Stimulated activated CD8-positive, alpha-beta memory T cell treated with anti-CD3 and anti-CD28 coated beads, Interleukin-2, amount 100 ng/mL, for 48 hours (primary cell): ENCODE measurements around the gene IFNA21.
"Not testable (repeated sequence)": the region's sequence is repeated elsewhere in the genome, so short reads cannot be mapped to it uniquely, and the experiment has no call there.

Experiments used
- DNase-seq, 2 donors: peaks; one replicate each; pipeline ENCODE4 v3.0.0-alpha.2; 2020; ENCODE audit warnings: low read depth in 2 of 2

IFNA21 gene

DNA sequence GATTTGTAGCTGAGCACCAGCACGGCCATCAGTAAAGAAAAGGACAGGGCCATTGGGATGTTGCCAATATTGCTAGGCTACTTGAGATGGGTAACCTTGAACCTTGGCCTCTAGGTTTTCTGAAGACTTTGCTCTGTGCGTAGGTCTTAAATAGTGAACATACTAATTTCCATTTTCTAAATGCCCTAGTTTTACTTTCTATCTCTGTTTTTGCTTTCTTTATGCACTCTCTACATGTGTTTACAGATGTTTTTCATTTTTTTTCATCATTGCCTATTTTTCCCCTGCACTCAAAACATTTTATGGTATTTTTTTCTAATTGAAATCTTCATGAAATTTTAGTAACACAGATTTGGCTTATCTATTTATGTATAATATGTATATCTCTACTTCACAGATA, at the start of gene IFNA21:
Gene IFNA21, minus strand, starts transcription at position 101 of the 400 bp plus-strand sequence. Its CDS starts 48 bp downstream, at position 53.
- not testable (repeated sequence) for DNase-seq

DNA sequence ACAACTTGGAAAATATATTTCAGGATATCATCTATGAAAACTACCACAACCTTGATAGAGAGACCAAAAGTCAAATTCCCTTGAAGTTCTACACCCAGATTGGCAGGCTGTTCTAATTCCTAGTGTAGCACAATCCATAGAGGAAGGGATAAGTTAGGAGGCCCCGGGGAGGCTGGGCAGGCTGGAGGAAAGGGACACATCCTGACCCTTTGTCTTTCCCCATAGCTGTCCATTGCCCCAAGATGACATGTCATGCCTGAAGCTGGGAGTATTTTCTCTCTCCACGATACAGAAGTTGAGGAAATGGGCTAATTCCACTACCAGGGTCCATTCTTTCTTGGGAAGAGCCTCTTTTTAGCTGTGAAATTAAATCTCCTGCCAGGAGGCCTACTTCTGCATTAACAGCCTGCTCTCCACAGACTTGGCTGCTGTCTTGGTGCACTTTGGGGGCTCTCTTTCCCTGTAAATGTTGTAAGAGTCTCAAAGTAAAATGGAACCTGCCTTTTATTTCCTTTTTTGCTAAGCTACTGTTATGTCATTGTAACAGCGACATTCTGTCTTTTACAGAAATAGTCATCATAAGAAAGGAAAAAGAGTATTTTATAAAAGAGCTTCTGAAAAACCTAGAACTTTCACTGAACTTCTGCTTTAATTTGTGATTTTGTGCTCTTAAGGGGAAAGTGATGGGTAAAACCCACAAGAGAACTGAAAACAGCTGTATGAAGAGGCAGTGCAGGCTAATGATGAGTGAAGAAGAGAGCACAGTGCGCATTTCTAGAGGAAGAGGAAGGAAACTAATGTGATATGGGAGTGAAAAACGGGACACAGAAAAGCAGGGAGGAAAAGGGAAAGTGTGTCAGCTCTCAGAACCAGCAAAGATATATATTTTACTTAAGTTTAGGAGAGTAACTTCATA, 47.2 kb upstream of the IFNA21 start:
- DNase-seq, result not testable (repeated sequence)

DNA sequence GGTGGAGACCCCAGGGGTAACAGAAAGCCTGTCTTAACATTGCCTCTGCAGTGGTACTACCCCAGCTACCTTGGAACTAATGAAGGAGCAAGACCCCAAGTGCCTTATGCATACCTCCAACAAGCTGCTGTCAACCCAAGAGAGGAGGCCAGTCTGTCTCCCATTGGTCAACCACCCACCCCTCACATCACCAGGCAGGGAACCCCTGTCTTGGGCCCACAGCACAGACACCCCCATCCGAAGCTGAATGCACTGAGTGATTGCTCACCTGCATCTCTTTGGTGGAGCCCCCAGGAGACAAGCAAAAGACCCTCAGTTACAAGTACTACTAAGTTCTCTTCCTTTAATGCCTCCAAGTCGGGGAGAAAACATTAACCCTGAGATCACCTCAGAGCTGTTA, 45.7 kb upstream of the IFNA21 start:
- DNase-seq, result not testable (repeated sequence)

DNA sequence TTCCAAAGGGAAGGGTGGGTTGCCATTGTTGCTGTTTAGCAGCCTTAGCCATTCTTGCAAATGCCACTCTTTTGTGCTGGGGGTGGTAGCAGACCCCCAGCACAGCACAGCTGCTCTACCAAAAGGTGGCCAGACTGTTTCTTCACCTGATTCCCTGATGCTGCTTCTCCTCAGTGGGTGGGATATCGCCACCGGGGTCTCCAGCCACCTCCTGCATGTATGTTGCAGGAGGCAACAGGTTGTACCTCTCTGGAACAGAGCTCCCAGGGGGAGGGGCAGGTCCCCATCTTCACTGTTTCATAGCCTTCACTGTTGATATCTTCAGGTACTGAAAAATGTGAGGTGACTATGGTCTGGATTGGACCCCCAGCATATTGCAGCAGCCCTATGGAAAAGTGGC, 44.3 kb upstream of the IFNA21 start:
- DNase-seq, result not testable (repeated sequence)

DNA sequence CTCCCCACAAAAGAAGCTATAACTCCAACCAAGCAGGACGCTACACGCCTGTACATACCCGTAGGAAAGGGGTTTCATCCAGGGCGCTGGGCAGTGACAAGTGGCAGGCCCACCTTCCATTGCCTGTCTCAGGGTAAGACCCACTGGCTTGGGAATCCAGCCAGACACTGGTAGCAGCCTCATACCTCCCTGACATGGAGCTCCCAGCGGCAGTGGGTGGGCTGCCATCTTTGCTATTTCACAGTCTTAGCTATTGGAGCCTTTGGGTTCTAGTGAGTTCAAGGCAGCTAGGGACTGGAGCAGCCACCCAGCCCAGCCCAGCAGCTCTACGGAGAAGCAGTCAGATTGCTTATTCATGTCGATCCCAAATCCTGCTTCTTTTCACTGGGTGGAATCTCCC, 43.9 kb upstream of the IFNA21 start:
- DNase-seq, result no peak

DNA sequence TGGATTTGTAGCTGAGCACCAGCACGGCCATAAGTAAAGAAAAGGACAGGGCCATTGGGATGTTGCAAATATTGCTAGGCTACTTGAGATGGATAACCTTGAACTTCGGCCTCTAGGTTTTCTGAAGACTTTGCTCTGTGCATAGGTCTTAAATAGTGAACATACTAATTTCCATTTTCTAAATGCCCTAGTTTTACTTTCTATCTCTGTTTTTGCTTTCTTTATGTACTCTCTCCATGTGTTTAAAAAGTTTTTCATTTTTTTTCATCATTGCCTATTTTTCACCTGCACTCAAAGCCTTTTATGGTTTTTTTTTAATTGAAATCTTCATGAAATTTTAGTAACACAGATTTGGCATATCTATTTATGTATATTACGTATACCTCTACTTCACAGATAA, 40.6 kb upstream of the IFNA21 start, which contains the start of gene IFNA10:
Gene IFNA10, minus strand, starts transcription at position 101 of the 400 bp plus-strand sequence. Its CDS starts 46 bp downstream, at position 55.
- DNase-seq, result not testable (repeated sequence)

DNA sequence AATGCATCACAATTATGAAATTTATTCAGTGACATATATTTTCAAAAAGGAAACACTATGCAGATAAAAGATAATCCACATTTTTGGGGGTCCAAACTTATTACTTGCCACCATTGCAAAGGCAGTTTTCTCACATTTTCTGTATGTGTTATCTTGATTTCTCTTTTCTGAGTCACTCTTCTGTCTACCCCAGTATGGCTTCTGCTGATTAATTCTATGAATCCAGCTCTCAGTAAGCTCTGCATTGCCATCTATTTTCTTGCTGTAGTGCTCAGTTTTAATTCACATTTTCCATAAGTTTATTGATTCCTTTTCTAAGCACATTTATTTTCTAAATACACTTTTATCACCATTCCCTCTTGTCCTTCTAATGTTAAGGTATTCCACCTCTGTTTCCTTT, 38.7 kb upstream of the IFNA21 start:
- DNase-seq, result no peak

DNA sequence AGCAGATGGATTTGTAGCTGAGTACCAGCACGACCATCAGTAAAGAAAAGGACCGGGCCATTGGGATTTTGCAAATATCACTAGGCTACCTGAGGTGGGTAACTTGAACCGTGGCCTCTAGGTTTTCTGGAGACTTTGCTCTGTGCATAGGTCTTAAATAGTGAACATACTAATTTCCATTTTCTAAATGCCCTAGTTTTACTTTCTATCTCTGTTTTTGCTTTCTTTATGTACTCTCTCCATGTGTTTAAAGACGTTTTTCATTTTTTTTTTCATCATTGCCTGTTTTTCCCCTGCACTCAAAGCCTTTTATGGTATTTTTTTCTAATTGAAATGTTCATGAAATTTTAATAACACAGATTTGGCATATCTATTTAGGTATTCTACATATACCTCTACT, 35.6 kb upstream of the IFNA21 start, which contains the start of gene IFNA7:
Gene IFNA7, minus strand, starts transcription at position 101 of the 400 bp plus-strand sequence. Its CDS starts 40 bp downstream, at position 61.
- not testable (repeated sequence) for DNase-seq

DNA sequence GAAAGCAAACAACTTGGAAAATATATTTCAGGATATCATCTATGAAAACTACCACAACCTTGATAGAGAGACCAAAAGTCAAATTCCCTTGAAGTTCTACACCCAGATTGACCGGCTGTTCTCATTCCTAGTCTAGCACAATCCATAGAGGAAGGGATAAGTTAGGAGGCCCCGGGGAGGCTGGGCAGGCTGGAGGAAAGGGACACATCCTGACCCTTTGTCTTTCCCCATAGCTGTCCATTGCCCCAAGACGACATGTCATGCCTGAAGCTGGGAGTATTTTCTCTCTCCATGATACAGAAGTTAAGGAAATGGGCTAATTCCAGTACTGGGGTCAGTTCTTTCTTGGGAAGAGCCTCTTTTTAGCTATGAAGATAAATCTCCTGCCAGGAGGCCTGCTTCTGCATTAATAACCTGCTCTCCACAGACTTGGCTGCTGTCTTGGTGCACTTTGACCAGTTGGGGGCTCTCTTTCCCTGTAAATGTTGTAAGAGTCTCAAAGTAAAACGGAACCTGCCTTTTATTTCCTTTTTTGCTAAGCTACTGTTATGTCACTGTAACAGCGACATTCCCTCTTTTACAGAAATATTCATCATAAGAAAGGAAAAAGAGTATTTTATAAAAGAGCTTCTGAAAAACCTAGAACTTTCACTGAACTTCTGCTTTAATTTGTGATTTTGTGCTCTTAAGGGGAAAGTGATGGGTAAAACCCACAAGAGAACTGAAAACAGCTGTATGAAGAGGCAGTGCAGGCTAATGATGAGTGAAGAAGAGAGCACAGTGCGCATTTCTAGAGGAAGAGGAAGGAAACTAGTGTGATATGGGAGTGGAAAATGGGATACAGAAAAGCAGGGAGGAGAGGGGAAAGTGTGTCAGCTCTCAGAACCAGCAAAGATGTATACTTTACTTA, 28.7 kb upstream of the IFNA21 start:
- DNase-seq, result not testable (repeated sequence)

DNA sequence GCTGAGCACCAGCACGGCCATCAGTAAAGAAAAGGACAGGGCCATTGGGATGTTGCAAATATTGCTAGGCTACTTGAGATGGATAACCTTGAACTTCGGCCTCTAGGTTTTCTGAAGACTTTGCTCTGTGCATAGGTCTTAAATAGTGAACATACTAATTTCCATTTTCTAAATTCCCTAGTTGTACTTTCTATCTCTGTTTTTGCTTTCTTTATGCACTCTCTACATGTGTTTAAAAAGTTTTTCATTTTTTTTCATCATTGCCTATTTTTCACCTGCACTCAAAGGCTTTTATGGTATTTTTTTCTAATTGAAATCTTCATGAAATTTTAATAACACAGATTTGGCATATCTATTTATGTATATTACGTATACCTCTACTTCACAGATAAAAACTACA, 21.0 kb upstream of the IFNA21 start, which contains the start of gene IFNA4:
Gene IFNA4, minus strand, starts transcription at position 101 of the 400 bp plus-strand sequence. Its CDS starts 56 bp downstream, at position 45.
- DNase-seq, result not testable (repeated sequence)

DNA sequence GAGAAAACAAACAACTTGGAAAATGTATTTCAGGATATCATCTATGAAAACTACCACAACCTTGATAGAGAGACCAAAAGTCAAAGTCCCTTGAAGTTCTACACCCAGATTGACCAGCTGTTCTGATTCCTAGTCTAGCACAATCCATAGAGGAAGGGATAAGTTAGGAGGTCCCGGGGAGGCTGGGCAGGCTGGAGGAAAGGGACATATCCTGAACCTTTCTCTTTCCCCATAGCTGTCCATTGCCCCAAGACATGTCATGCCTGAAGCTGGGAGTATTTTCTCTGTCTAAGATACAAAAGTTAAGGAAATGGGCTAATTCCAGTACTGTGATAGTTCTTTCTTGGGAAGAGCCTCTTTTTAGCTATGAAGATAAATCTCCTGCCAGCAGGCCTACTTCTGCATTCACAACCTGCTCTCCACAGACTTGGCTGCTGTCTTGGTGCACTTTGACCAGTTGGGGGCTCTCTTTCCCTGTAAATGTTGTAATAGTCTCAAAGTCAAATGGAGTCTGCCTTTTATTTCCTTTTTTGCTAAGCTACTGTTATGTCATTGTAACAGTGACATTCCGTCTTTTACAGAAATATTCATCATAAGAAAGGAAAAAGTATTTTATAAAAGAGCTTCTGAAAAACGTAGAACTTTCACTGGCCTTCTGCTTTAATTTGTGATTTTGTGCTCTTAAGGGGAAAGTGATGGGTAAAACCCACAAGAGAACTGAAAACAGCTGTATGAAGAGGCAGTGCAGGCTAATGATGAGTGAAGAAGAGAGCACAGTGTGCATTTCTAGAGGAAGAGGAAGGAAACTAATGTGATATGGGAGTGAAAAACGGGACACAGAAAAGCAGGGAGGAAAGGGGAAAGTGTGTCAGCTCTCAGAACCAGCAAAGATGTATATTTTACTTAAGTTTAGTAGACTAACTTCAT, 16.6 kb upstream of the IFNA21 start:
- not testable (repeated sequence) for DNase-seq

DNA sequence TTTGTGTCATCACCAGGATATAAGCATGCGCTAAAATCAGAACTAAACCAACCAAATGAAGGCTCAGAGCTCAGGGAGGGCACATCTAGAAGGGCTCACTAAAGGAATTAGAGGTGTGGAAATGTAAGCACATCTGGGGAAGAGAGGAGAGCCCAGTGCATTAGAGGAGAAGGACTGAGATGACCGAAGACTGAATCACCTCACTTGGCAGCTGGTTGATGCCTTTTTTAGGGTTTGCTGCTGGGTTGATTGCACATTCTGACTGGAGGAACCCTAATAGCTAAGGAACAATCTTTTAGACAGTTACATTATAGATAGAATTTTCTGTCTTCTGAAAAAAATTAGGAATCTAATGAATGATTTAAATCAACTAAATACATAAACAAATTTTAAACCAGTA, 8.2 kb upstream of the IFNA21 start:
- DNase-seq, result no peak

DNA sequence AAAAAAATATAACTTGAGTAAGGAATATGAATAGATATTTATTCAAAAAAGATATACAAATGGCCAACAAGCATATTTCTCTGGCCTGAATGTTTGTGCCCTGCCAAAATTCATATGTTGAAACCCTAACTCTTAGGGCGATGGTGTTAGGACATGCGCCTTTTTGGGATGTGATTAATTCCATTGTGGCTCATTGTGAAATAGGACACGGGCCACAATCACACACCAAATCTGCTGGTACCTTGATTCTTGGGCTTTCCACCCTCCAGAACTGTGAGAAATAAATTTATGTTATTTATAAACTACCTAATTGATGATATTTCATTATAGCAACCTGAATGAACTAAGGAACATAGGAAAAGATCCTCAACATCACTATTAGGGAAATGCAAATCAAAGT, 5.7 kb upstream of the IFNA21 start:
- DNase-seq, result no peak

DNA sequence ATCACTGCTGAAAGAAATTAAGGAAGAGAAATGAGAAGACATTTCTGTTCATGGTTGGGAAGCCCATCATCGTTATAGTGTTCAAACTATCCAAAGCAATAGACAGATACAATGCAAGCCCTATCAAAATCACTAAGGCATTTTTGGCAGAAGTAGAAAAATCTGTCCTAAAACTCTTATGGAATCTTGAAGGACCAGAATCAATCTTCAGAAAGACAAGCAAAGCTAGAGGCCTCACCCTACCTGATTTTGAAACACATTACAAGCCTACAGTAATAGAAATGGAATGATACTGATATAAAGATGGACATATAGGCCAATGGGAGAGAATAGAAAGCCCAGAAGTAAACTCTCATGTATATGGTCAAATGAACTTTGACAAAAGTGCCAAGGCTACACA, 4.9 kb upstream of the IFNA21 start:
- no peak for DNase-seq

DNA sequence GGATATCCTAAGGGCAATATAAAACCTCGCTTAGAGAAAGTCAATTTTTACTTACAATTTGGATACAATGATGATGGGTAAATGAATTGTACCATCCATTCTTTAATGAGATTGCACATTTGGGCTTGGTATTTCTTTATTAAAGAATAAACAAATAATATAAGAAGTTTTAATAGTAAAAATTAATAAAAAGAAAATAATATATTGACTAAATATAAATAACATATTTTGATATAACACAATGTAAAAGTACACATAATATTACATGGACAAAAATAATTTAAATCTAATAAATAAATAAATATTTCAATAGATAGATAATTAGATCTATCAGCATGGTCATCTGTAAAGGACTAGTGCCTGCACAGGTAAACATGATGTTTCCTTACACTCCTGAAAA, 944 bp downstream of the IFNA21 start:
- DNase-seq, result no peak

DNA sequence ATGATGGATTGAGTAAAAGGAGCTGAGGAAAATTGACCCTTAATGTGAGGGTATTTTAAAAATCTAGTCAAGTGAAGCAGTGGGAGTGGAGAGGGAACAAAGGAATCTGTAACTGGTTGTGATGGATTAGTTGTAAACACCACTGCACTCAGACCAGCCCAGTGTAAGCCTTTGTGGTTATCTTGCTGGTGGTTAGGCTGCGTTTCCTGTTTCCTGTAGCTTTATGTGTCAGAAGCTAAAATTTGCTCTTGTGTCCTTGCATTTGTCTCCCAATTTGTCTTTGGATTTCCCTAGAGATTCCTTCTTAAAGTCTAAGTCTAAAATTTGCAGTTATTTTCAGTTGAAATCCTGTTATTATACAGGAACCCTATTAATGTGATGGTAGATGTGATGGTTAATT, 6.3 kb downstream of the IFNA21 start:
- no peak for DNase-seq

DNA sequence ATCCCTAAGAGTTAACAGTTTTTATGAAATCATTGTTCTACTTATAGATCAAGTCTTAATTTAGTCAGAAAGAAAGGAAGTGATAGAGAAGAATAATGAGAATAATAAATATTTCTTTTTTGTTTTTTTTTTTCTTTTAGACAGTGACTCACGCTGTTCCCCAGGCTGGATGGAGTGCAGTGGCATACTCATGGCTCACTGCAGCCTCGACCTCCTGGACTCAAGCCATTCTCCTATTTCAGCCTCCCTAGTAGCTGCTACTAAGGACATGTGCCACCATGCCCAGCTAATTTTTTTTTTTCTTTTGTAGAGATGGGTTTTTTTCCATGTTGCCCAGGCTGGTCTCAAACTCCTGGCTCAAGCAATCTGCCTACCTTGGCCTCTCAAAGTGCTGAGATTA, 11.0 kb downstream of the IFNA21 start:
- DNase-seq, result no peak

DNA sequence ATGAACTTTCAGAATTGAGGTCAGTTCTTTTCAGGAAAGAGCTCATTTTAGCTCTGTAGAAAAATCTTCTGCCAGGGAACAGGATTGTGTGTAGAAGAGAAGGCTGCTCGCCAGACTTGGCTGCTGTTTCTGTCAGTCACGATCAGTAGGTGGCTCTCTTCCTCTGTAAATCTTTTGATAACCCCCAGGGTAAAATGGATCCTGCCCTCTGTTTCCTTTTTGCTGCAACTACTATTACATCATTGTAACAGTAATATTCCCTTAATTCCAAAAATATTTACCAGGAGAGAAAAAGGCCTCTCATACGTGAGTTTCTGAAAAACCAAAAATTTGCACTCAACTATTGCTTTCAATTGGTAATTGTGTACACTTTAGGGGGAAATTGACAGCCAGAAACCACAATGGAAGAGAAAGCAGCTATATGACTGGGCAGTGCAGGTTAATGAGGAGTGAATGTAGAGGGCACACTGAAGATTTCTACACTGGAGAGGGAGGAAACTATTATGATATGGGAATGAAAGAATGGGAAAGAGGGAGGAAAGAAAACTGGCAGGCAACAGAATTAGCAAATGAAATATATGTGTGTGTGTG, 12.3 kb downstream of the IFNA21 start:
- DNase-seq, result no peak

DNA sequence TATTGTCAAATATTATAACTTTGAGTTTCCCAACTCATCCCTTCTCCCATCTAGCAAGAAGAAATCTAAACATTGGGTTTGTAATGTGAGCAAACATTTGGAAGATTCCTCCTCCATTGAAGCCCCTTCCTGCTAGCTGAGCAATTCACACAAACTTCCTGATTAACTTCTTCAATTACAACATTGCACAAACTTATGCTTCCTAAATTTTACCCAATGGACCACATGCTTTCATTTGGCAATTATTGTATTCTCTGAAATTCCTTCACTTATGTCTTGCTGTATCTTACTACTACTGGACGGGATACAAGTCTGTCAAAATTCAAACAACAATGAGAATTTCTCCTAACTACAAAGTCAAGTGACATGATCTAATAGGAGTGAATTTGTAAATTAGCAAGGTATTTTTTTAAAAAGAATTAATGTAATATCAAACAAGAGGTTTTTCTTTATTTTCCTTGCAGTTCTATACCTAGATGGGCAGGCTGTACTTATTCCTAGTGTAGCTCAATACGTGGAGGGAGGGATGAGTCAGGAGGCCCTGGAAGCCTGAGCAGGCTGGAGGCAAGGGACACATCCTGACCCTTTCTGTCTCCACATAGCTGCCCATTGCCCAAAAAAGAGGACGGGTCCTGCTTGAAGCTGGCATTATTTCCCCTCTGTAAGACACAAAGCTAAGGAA, 13.0 kb downstream of the IFNA21 start:
- no peak for DNase-seq

DNA sequence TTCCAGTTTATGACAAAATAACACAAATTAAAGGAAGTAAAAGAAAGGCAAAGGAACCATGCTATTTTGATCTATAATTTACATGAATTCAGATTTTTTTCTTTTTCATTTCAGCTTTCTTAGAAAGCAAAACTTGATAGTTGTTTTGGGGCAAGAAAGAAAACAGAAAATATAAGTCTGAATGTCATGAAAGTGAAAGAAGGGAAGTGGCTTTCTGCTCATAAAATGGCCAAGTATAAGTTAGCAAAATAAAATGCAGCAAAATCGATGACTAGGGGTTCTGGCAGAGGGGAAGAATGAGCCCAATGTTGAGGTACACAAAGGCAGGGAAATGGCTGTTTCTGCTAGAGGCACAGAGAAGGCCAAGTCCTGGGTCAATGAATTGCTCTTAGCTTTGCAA, 21.9 kb downstream of the IFNA21 start:
- no peak for DNase-seq
